ENCODE measurements around the gene TMED5.
"Not testable (repeated sequence)": the region's sequence is repeated elsewhere in the genome, so short reads cannot be mapped to it uniquely, and the experiment has no call there.

The TMED5 gene

GRCh38 chr1:93200086-93200620, 19.9 kb upstream of the TMED5 start:
- Histone ChIP-seq H3K4me3 (ENCODE audit: low read length in 2 of 2) (no peak overlapping the region), H3K27me3 (ENCODE audit: control insufficient read depth in 2 of 2, insufficient read depth in 2 of 2, low read length in 2 of 2) (no peaks in the 10 kb centered on the region), H3K9ac (ENCODE audit: low read depth in 1 of 2, low read length in 2 of 2) (no peak overlapping the region), H3K27ac (ENCODE audit: low read depth in 2 of 2, low read length in 2 of 2) (no peak overlapping the region), H3K4me1 (ENCODE audit: control insufficient read depth in 2 of 2, insufficient read depth in 2 of 2, low read length in 2 of 2) (no peaks in the 10 kb centered on the region), H3K9me3 (ENCODE audit: control insufficient read depth in 2 of 2, low read length in 2 of 2) (no peaks in the 10 kb centered on the region), H3K36me3 (ENCODE audit: control insufficient read depth in 2 of 2, insufficient read depth in 2 of 2, low read length in 2 of 2) (no peaks in the 10 kb centered on the region)

GRCh38 chr1:93199150-93199549, 18.9 kb upstream of the TMED5 start:
- no peak overlapping the region for H3K4me3 ChIP-seq (ENCODE audit: low read length in 2 of 2)
- no peaks in the 10 kb centered on the region for H3K4me1 ChIP-seq (ENCODE audit: control insufficient read depth in 2 of 2, insufficient read depth in 2 of 2, low read length in 2 of 2)
- no peaks in the 10 kb centered on the region for H3K27me3 ChIP-seq (ENCODE audit: control insufficient read depth in 2 of 2, insufficient read depth in 2 of 2, low read length in 2 of 2)
- no peaks in the 10 kb centered on the region for H3K36me3 ChIP-seq (ENCODE audit: control insufficient read depth in 2 of 2, insufficient read depth in 2 of 2, low read length in 2 of 2)
- H3K9me3 ChIP-seq (ENCODE audit: control insufficient read depth in 2 of 2, low read length in 2 of 2): no peaks in the 10 kb centered on the region
- no peak overlapping the region for H3K27ac ChIP-seq (ENCODE audit: low read depth in 2 of 2, low read length in 2 of 2)
- no peak overlapping the region for H3K9ac ChIP-seq (ENCODE audit: low read depth in 1 of 2, low read length in 2 of 2)

GRCh38 chr1:93196591-93196990, 16.4 kb upstream of the TMED5 start:
- H3K9me3 ChIP-seq (ENCODE audit: control insufficient read depth in 2 of 2, low read length in 2 of 2): no peaks in the 10 kb centered on the region
- H3K4me1 ChIP-seq (ENCODE audit: control insufficient read depth in 2 of 2, insufficient read depth in 2 of 2, low read length in 2 of 2): no peaks in the 10 kb centered on the region
- no peak overlapping the region for H3K27ac ChIP-seq (ENCODE audit: low read depth in 2 of 2, low read length in 2 of 2)
- no peak overlapping the region for H3K4me3 ChIP-seq (ENCODE audit: low read length in 2 of 2)
- no peak overlapping the region for H3K9ac ChIP-seq (ENCODE audit: low read depth in 1 of 2, low read length in 2 of 2)
- no peaks in the 10 kb centered on the region for H3K36me3 ChIP-seq (ENCODE audit: control insufficient read depth in 2 of 2, insufficient read depth in 2 of 2, low read length in 2 of 2)
- H3K27me3 ChIP-seq (ENCODE audit: control insufficient read depth in 2 of 2, insufficient read depth in 2 of 2, low read length in 2 of 2): no peaks in the 10 kb centered on the region

- Histone ChIP-seq H3K9ac (ENCODE audit: low read depth in 1 of 2, low read length in 2 of 2) (no peak overlapping the region), H3K4me1 (ENCODE audit: control insufficient read depth in 2 of 2, insufficient read depth in 2 of 2, low read length in 2 of 2) (no peaks in the 10 kb centered on the region), H3K27ac (ENCODE audit: low read depth in 2 of 2, low read length in 2 of 2) (no peak overlapping the region), H3K4me3 (ENCODE audit: low read length in 2 of 2) (no peak overlapping the region), H3K9me3 (ENCODE audit: control insufficient read depth in 2 of 2, low read length in 2 of 2) (no peaks in the 10 kb centered on the region), H3K27me3 (ENCODE audit: control insufficient read depth in 2 of 2, insufficient read depth in 2 of 2, low read length in 2 of 2) (no peaks in the 10 kb centered on the region), H3K36me3 (ENCODE audit: control insufficient read depth in 2 of 2, insufficient read depth in 2 of 2, low read length in 2 of 2) (no peaks in the 10 kb centered on the region)
Observed at GRCh38 chr1:93194231-93194990, 14.2 kb upstream of the TMED5 start.

- Histone ChIP-seq H3K9me3 (ENCODE audit: control insufficient read depth in 2 of 2, low read length in 2 of 2) (no peaks in the 10 kb centered on the region), H3K4me1 (ENCODE audit: control insufficient read depth in 2 of 2, insufficient read depth in 2 of 2, low read length in 2 of 2) (no peaks in the 10 kb centered on the region), H3K4me3 (ENCODE audit: low read length in 2 of 2) (no peak overlapping the region), H3K9ac (ENCODE audit: low read depth in 1 of 2, low read length in 2 of 2) (no peak overlapping the region), H3K27ac (ENCODE audit: low read depth in 2 of 2, low read length in 2 of 2) (no peak overlapping the region), H3K27me3 (ENCODE audit: control insufficient read depth in 2 of 2, insufficient read depth in 2 of 2, low read length in 2 of 2) (no peaks in the 10 kb centered on the region), H3K36me3 (ENCODE audit: control insufficient read depth in 2 of 2, insufficient read depth in 2 of 2, low read length in 2 of 2) (no peaks in the 10 kb centered on the region)
Observed at GRCh38 chr1:93190432-93190831, 10.2 kb upstream of the TMED5 start.

GRCh38 chr1:93186667-93187066, 6.5 kb upstream of the TMED5 start:
- Histone ChIP-seq H3K9me3 (ENCODE audit: control insufficient read depth in 2 of 2, low read length in 2 of 2) (no peaks in the 10 kb centered on the region), H3K4me3 (ENCODE audit: low read length in 2 of 2) (no peak overlapping the region), H3K36me3 (ENCODE audit: control insufficient read depth in 2 of 2, insufficient read depth in 2 of 2, low read length in 2 of 2) (no peaks in the 10 kb centered on the region), H3K4me1 (ENCODE audit: control insufficient read depth in 2 of 2, insufficient read depth in 2 of 2, low read length in 2 of 2) (no peaks in the 10 kb centered on the region), H3K27ac (ENCODE audit: low read depth in 2 of 2, low read length in 2 of 2) (no peak overlapping the region), H3K9ac (ENCODE audit: low read depth in 1 of 2, low read length in 2 of 2) (no peak overlapping the region), H3K27me3 (ENCODE audit: control insufficient read depth in 2 of 2, insufficient read depth in 2 of 2, low read length in 2 of 2) (no peaks in the 10 kb centered on the region)

GRCh38 chr1:93180723-93181613, 755 bp upstream of the TMED5 start, which contains the start of gene CCDC18:
CCDC18 (plus strand) TSS chr1:93180724; CDS start chr1:93183362, 2,638 bp downstream.
- peak within 1 kb of the TSS; percentile 87 to 98 for H3K4me3 ChIP-seq (ENCODE audit: low read length in 2 of 2)
- peaks cover 8 to 13% of the 10 kb centered on the region in 2 donors for H3K4me1 ChIP-seq (ENCODE audit: control insufficient read depth in 2 of 2, insufficient read depth in 2 of 2, low read length in 2 of 2)
- no peaks in the 10 kb centered on the region for H3K36me3 ChIP-seq (ENCODE audit: control insufficient read depth in 2 of 2, insufficient read depth in 2 of 2, low read length in 2 of 2)
- peak within 1 kb of the TSS; percentile 99 to 100 for H3K27ac ChIP-seq (ENCODE audit: low read depth in 2 of 2, low read length in 2 of 2)
- H3K9me3 ChIP-seq (ENCODE audit: control insufficient read depth in 2 of 2, low read length in 2 of 2): no peaks in the 10 kb centered on the region
- H3K9ac ChIP-seq (ENCODE audit: low read depth in 1 of 2, low read length in 2 of 2): peak within 1 kb of the TSS; percentile 98 to 100
- no peaks in the 10 kb centered on the region for H3K27me3 ChIP-seq (ENCODE audit: control insufficient read depth in 2 of 2, insufficient read depth in 2 of 2, low read length in 2 of 2)

- peak overlapping the region in 1 of 2 donors; percentile 83 for H3K4me3 ChIP-seq (ENCODE audit: low read length in 2 of 2)
- no peaks in the 10 kb centered on the region for H3K36me3 ChIP-seq (ENCODE audit: control insufficient read depth in 2 of 2, insufficient read depth in 2 of 2, low read length in 2 of 2)
- H3K27ac ChIP-seq (ENCODE audit: low read depth in 2 of 2, low read length in 2 of 2): no peak overlapping the region
- peak overlapping the region in 1 of 2 donors; percentile 19 for H3K9ac ChIP-seq (ENCODE audit: low read depth in 1 of 2, low read length in 2 of 2)
- peaks cover 8 to 13% of the 10 kb centered on the region in 2 donors for H3K4me1 ChIP-seq (ENCODE audit: control insufficient read depth in 2 of 2, insufficient read depth in 2 of 2, low read length in 2 of 2)
- no peaks in the 10 kb centered on the region for H3K27me3 ChIP-seq (ENCODE audit: control insufficient read depth in 2 of 2, insufficient read depth in 2 of 2, low read length in 2 of 2)
- no peaks in the 10 kb centered on the region for H3K9me3 ChIP-seq (ENCODE audit: control insufficient read depth in 2 of 2, low read length in 2 of 2)
Observed at GRCh38 chr1:93178418-93178817, 1.8 kb downstream of the TMED5 start.

- Histone ChIP-seq H3K4me1 (ENCODE audit: control insufficient read depth in 2 of 2, insufficient read depth in 2 of 2, low read length in 2 of 2) (peaks cover 8 to 13% of the 10 kb centered on the region in 2 donors), H3K27me3 (ENCODE audit: control insufficient read depth in 2 of 2, insufficient read depth in 2 of 2, low read length in 2 of 2) (no peaks in the 10 kb centered on the region), H3K36me3 (ENCODE audit: control insufficient read depth in 2 of 2, insufficient read depth in 2 of 2, low read length in 2 of 2) (no peaks in the 10 kb centered on the region), H3K9me3 (ENCODE audit: control insufficient read depth in 2 of 2, low read length in 2 of 2) (no peaks in the 10 kb centered on the region), H3K9ac (ENCODE audit: low read depth in 1 of 2, low read length in 2 of 2) (peak overlapping the region in 1 of 2 donors; percentile 19), H3K4me3 (ENCODE audit: low read length in 2 of 2) (peak overlapping the region; percentile 33 to 83), H3K27ac (ENCODE audit: low read depth in 2 of 2, low read length in 2 of 2) (no peak overlapping the region)
Observed at GRCh38 chr1:93177991-93178390, 2.2 kb downstream of the TMED5 start.

GRCh38 chr1:93174638-93175037, 5.6 kb downstream of the TMED5 start:
- not testable (repeated sequence) for H3K27me3 ChIP-seq (ENCODE audit: control insufficient read depth in 2 of 2, insufficient read depth in 2 of 2, low read length in 2 of 2); H3K9ac ChIP-seq (ENCODE audit: low read depth in 1 of 2, low read length in 2 of 2); H3K36me3 ChIP-seq (ENCODE audit: control insufficient read depth in 2 of 2, insufficient read depth in 2 of 2, low read length in 2 of 2); H3K27ac ChIP-seq (ENCODE audit: low read depth in 2 of 2, low read length in 2 of 2); H3K4me3 ChIP-seq (ENCODE audit: low read length in 2 of 2); H3K9me3 ChIP-seq (ENCODE audit: control insufficient read depth in 2 of 2, low read length in 2 of 2)
- H3K4me1 ChIP-seq (ENCODE audit: control insufficient read depth in 2 of 2, insufficient read depth in 2 of 2, low read length in 2 of 2): peaks cover 8 to 17% of the 10 kb centered on the region in 2 donors
